Globus pallidus (tissue), 1 donor: Measurements from ENCODE around the gene GPR35.

ENCODE experiments used
- DNase-seq: peaks from one replicate; pipeline ENCODE4 v3.0.0-alpha.2; 2015; ENCODE audit warnings: low spot score

GPR35 gene

GRCh38 chr2:240624011-240624949 lies 1.0 kb upstream of the GPR35 start:
- no peak for DNase-seq

GRCh38 chr2:240626531-240627300 lies 1.4 kb downstream of the GPR35 start:
- no peak for DNase-seq

GRCh38 chr2:240627736-240628506 lies 2.6 kb downstream of the GPR35 start:
- DNase-seq = no peak

GRCh38 chr2:240628507-240628807 lies 3.2 kb downstream of the GPR35 start:
- DNase-seq = no peak

- no peak for DNase-seq
Observed at GRCh38 chr2:240628808-240629618, 3.7 kb downstream of the GPR35 start.

GRCh38 chr2:240629619-240629967 lies 4.3 kb downstream of the GPR35 start:
- DNase-seq = no peak

GRCh38 chr2:240629968-240630770 lies 4.9 kb downstream of the GPR35 start:
- DNase-seq = no peak

- DNase-seq = no peak
Observed at GRCh38 chr2:240630771-240631547, 5.7 kb downstream of the GPR35 start.

GRCh38 chr2:240631548-240632305 lies 6.4 kb downstream of the GPR35 start:
- DNase-seq = no peak

GRCh38 chr2:240632306-240632721 lies 7.0 kb downstream of the GPR35 start:
- DNase-seq = no peak

- DNase-seq = no peak
Observed at GRCh38 chr2:240635121-240635997, 10.1 kb downstream of the GPR35 start.

GRCh38 chr2:240635998-240636547 lies 10.8 kb downstream of the GPR35 start:
- DNase-seq = no peak

- no peak for DNase-seq
Observed at GRCh38 chr2:240636563-240637115, 11.4 kb downstream of the GPR35 start.

GRCh38 chr2:240637116-240637900 lies 12.0 kb downstream of the GPR35 start:
- no peak for DNase-seq

- DNase-seq = no peak
Observed at GRCh38 chr2:240637901-240638345, 12.6 kb downstream of the GPR35 start.

- no peak for DNase-seq
Observed at GRCh38 chr2:240638512-240639160, 13.4 kb downstream of the GPR35 start.
